Coronary artery (tissue), 2 donors: ENCODE data around the gene RHOJ.
"Not testable (repeated sequence)": the region's sequence is repeated elsewhere in the genome, so short reads cannot be mapped to it uniquely, and the experiment has no call there.

Experiments used
- DNase-seq: peaks from one replicate; pipeline ENCODE4 v3.0.0-alpha.2; 2017; ENCODE audit warnings: low spot score
- H3K27ac ChIP-seq, 2 donors: fragments of 200-600 bp; sonication (generic); one replicate each; pipeline ENCODE4 v1.5.1; 2016 to 2019
- H3K4me3 ChIP-seq: fragments of 200-600 bp; sonication (generic); 2 replicates; pipeline ENCODE4 v1.5.1; 2016; ENCODE audit warnings: mild to moderate bottlenecking, moderate library complexity
- CTCF ChIP-seq: fragments of 200-600 bp; sonication (generic); IDR thresholded peaks from one replicate; pipeline ENCODE4 v1.5.1; 2019; ENCODE audit warnings: antibody characterized with exemption

RHOJ gene

GRCh38 chr14:63204407-63205043 is at the start of gene RHOJ:
Gene RHOJ, plus strand, starts transcription at chr14:63204443. Its CDS starts 427 bp downstream, at chr14:63204870.
- DNase-seq, result no peak
- Histone ChIP-seq H3K4me3 (peak within 1 kb of the TSS; percentile 69), H3K27ac (peak within 1 kb of the TSS; percentile 84)
- no peak for TF ChIP-seq CTCF

GRCh38 chr14:63155511-63156185 is 48.6 kb upstream of the RHOJ start:
- no peak for DNase-seq
- Histone ChIP-seq H3K27ac (no peak overlapping the region), H3K4me3 (no peak overlapping the region)
- TF ChIP-seq CTCF, result no peak

DNA sequence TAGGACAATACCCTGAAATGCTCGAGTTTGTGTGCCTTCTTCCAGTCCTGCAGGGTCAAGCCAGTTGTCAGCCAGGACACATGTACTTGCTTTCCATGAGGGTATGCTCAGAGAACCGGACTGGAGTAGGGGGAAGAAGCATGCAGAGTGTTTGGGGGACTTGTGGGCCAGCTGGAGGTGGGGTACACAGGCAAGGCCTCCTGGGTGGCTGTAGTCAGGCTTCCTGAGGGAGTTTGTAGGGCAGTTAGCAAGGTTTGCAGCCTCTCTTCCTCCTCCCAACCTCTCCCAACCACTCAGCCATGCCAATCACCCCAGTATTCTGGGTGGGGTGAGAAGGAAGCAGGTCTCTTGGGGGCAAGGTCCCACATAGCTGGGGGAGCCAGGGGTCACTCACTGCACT is 47.0 kb upstream of the RHOJ start:
- TF ChIP-seq CTCF, result no peak
- no peak overlapping the region for H3K27ac ChIP-seq

GRCh38 chr14:63163306-63163705 is 40.9 kb upstream of the RHOJ start:
- no peak for TF ChIP-seq CTCF
- Histone ChIP-seq H3K27ac (no peak overlapping the region), H3K4me3 (no peak overlapping the region)
- DNase-seq, result no peak

More for the DNA sequence above, 47.0 kb upstream of the RHOJ start:
- H3K4me3 ChIP-seq, result no peak overlapping the region
- no peak for DNase-seq

- no peak overlapping the region for H3K27ac ChIP-seq
- DNase-seq, result no peak
- no peak overlapping the region for H3K4me3 ChIP-seq
- TF ChIP-seq CTCF, result no peak
Observed at GRCh38 chr14:63164108-63164683, 40.0 kb upstream of the RHOJ start.

- not testable (repeated sequence) for H3K4me3 ChIP-seq, H3K27ac ChIP-seq, DNase-seq
Observed at GRCh38 chr14:63165267-63165666, 39.0 kb upstream of the RHOJ start.

- no peak overlapping the region for H3K27ac ChIP-seq
- H3K4me3 ChIP-seq, result no peak overlapping the region
- no peak for TF ChIP-seq CTCF
- no peak for DNase-seq
Observed at GRCh38 chr14:63167044-63167443, 37.2 kb upstream of the RHOJ start.
